ENCODE data around the gene PPP2R2B.

The PPP2R2B gene

DNA sequence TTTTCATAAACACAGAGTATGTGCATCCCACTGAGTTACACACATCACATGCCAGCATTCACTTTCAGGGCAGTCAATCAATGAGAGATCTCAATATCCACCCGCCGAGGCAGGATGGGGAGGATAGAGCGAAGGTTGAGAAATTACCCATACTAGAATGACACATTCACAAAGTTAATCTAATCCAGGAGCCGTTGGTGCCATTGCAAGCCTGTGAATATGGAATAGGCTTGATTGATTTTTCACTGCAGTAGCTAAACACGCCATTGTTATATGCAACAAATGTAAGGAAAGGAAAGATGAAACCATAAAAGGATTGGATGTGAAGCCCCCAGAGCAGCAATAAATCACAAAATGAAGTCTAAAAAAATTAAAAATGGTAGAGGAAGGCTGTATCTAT is 194.7 kb downstream of the PPP2R2B start:
- TF ChIP-seq ZNF274 (IDR thresholded peaks at IDR 0.05; ENCODE audit: low read depth, low read length) = no peak
- H3K4me3 ChIP-seq (ENCODE audit: low read length) = no peak overlapping the region

DNA sequence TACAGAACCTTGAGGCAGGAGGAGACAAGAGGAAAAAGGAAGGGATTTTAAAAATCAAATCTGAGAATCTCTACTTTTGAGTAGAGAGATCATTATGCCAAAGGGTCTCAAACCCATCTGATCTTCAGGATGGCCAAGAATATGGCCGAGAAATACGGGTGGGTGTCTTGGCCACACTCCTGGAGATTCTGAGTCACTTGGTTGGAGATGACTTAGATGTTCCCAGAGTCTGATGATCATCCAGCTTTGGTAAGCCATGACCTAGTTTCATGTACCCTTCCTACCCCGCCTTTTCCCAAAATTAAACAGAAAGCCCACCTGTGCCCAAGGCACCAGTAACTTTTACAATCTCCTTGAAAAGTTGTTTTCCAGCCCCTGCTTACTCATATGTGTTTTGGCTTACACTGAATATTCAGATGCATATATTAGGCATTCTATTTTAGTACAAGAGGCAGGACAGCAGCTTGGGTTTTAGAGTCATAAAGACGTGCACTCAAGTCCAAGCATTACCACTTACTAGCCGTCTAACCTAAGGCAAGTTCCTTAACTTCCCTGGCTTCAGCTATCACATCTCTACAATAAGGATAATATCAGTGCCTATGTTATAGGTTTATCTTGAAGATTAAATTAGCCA is 195.5 kb downstream of the PPP2R2B start:
- no peak for TF ChIP-seq ZNF274 (IDR thresholded peaks at IDR 0.05; ENCODE audit: low read depth, low read length)

DNA sequence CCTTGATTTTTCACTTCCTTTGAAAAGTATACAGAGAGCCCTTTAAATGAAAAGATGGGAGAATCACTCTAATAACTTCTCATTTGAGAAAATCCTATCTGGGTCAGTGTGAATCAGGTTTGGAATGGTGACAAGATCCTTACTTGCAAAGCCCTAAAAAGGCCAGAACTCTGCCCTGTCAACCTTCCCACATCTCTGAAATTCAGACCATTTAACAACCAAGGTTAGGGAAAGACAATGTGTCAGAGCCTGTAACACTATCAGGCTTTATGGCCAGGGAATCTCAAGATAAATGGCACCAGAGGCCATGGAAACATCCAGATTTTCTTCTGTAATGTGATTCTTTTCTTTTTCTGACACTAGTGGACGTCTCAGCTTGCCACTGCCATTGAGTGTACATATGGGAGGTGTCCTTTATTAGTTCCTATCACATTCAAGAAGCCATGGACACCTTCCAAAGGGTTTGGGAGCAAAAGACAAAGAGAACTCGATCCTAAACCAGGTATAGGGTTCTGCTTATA is 196.9 kb downstream of the PPP2R2B start:
- H3K4me3 ChIP-seq (ENCODE audit: low read length) = no peak overlapping the region
- no peak for TF ChIP-seq ZNF274 (IDR thresholded peaks at IDR 0.05; ENCODE audit: low read depth, low read length)

More for the DNA sequence above, 195.5 kb downstream of the PPP2R2B start:
- H3K4me3 ChIP-seq (ENCODE audit: low read length) = no peak overlapping the region

DNA sequence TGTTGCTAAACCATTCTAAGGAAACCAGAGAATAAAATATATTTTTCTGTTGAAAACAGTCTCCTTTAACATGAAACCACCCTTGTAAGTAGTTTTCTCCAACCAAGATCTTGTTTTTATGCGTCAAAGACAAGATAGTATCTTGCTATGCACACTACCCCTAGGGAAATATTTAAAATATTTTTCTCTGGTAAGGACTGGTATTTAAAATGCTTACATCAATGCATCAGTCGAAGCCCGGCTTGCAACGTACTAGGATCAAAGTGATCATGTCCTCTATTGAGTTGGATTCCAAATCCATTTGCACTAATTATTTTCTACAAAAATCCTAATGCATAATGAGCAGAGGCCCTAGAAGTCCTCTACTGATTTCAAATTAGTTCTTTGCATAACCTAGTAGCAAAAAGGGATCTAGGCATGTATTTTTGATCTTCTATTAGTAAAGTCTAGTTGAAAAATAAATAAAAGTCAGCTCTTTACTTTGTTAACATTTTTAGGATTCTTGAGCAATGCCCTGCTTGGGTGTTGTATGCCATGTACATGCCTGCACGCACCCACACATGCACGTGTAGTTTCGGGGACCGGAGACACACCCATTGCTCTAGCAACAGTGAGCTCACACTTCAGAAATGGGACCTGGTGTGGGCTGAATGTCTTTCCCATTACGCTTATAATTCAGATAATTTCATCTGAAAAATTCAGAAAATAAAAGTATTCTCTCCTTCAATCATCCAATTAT is 197.5 kb downstream of the PPP2R2B start:
- H3K4me3 ChIP-seq (ENCODE audit: low read length) = no peak overlapping the region
- TF ChIP-seq ZNF274 (IDR thresholded peaks at IDR 0.05; ENCODE audit: low read depth, low read length) = no peak

DNA sequence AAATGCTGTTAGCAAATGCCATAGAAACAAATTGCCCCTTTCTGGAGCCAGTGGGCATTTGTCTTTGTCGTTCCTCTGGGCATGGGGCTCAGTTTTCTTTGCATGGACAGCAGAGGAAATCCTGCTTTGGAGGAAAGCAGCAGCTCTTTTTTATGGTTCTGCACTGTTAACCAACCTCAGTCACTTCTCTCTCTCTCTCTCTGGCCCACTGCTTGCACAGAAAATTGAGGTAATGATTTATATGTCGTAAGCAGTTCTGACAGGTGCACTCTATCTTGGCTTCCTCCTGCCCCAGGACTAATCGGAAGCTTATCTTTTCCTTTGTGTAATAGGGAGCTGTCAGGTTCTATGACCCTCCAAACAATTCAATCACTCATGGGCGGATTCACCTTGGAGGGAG is 202.9 kb downstream of the PPP2R2B start:
- H3K4me3 ChIP-seq (ENCODE audit: low read length) = no peak overlapping the region
- no peak for TF ChIP-seq ZNF274 (IDR thresholded peaks at IDR 0.05; ENCODE audit: low read depth, low read length)

DNA sequence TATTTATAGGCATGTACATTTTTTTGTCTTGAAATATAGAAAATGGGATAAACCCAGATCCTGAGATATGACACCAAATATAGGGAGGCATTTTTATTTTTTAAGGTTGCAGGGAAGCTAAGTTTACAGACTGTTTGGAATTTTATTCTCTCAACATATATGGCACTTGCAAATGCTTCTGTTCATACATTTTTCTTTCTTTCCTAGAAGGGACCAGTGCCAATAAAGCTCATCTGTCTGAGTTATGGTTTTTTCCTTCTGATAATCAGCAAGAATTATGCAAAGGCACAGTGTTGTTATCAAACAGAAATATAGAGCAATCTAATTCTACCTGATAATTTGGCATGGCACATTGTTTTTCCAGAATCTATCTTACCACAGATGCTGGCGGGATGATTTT is 205.7 kb downstream of the PPP2R2B start:
- H3K4me3 ChIP-seq (ENCODE audit: low read length) = no peak overlapping the region
- TF ChIP-seq ZNF274 (IDR thresholded peaks at IDR 0.05; ENCODE audit: low read depth, low read length) = no peak

DNA sequence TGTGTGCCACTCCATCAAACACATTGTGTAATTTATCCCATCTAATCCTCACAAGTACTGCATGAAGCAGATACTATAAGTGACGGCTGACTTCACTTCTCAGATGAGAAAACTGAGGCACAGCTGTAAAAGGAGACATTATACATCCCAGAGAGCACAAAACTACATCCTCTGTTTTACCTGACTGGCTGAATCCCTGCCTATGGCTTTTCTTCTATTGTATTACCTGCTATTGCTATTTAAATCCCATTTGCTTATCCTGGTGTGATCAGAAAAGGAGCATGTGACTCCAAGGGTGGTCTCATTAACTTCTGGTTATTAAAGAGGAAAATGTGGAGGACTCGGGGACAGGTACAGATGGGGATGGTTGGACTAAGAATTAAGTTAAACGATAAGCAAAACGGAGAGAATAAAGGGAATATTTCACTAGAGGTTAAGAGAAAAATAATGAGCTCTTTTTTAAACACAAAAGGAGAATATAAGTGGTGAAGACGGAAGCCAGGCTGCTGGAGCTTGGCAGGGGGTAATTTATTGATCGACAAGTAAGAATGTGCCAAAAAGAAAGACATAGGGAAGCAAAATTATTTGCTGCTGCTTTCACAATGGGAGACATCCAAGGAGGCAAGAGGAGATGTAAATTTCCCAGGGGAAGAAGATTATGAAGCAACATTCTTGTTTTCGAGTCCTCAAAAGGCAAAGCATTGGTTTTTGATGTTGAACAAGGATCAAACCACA is 206.8 kb downstream of the PPP2R2B start:
- TF ChIP-seq ZNF274 (IDR thresholded peaks at IDR 0.05; ENCODE audit: low read depth, low read length) = no peak
- H3K4me3 ChIP-seq (ENCODE audit: low read length) = no peak overlapping the region

DNA sequence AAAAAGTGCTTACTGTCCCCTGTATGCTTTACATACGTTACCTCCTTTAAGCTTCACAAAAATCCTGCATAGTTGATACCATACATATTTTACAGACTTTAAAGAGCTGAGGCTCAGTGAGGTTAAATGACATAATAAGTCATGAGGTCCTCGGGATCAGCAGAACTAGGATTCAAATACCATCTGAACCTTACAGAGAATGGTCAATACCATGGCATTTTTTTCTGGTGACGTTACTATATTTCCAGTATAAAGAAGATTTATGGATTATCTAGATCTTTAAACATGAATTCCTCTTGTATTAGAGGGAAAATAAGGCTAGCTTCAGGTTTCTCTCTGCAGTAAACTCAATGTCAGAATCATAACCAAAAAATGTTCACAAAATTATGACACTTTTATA is 208.9 kb downstream of the PPP2R2B start:
- TF ChIP-seq ZNF274 (IDR thresholded peaks at IDR 0.05; ENCODE audit: low read depth, low read length) = no peak

DNA sequence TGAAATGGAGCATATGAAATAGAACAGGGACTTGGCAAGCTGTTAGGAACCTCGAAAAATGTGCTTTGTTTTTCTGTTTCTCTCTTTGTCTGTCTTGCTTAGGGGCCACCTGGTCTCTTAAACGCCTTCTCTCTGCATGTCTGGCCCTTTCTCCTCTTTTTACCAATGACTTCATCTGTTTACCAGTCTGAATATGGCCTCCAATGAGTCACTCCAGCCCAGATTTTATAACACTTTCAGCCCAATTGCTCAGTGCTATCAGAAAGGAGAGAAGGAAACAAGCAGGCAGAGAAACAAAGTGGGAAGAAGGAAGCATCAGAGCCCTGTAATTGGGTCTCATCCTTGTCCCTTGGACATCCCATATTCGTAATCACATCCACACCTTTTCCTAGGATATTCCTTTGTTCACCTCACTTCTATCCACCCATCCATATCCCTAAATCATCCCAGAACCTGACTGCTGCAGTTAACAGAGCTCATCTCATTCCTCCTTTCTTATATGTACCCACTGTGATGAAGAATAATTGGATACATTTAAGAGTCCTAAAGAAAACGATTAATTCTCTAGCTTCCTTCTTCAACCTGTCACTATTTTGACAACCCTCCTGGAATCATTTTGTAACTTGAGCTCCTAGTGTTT is 210.8 kb downstream of the PPP2R2B start:
- TF ChIP-seq ZNF274 (IDR thresholded peaks at IDR 0.05; ENCODE audit: low read depth, low read length) = no peak

More for the DNA sequence above, 208.9 kb downstream of the PPP2R2B start:
- H3K4me3 ChIP-seq (ENCODE audit: low read length) = no peak overlapping the region

DNA sequence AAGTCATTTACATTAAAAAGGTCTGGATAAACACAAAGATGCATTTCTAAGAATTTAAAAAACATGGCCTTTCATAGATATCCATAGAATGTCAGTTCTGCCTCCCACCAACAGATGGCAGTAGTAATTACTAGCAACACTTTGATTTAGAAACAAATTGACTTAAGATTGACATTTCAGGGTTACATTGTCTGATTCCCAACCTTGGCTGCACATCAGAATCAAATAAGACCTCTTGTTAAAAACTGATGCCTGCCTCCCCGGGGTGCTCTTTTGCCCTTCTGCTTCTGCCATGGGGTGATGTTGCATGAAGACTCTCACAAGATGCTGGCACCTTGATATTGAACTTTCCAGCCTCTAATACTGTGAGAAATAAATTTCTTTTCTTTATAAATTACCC is 216.3 kb downstream of the PPP2R2B start:
- TF ChIP-seq ZNF274 (IDR thresholded peaks at IDR 0.05; ENCODE audit: low read depth, low read length) = no peak
- H3K4me3 ChIP-seq (ENCODE audit: low read length) = no peak overlapping the region

More for the DNA sequence above, 210.8 kb downstream of the PPP2R2B start:
- H3K4me3 ChIP-seq (ENCODE audit: low read length) = no peak overlapping the region

DNA sequence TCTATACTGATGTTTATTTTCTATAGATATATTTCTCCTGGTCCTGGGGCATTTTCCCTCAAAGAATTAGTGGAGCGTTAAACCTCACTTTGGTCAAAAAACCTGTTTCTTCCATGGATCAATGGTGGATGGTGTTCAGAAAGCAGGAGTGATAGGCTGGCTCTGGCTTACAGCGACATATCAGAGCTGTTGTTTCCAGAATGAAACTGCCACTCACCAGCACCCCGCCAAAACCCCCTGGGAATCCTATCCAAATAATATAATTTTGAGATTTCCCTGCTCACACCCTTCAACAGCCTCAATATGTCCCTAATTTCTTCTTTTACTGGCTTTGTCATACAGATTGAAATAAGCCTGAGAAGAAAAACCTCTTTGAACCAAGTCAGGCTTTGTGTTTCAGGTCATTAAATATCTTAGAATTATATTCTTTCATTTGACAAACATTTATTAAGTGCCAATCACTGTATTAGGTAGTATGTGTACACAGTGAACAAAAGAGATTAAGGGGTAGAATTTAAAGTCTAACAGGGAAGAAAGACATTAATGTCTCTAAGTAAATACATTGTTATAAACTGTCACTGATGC is 218.1 kb downstream of the PPP2R2B start:
- TF ChIP-seq ZNF274 (IDR thresholded peaks at IDR 0.05; ENCODE audit: low read depth, low read length) = no peak
- H3K4me3 ChIP-seq (ENCODE audit: low read length) = no peak overlapping the region

DNA sequence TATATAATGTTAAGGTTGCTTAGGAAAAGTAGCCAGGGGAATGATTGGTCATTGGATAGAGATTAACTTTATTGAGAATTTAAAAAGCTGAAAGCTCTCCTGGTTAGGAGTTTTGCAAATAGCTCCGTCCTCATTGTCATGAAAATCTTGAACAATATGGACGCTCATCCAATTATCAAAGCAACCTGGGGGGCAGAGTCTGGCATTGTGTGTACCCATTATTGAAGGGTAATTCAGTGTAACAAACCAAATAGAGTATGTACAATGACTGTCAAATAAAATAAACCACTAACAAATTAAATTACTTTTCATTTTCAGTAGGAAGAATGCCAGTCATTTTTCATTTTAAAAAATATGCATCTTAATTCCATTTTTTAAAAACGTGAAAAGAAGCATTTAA is 218.6 kb downstream of the PPP2R2B start:
- no peak for TF ChIP-seq ZNF274 (IDR thresholded peaks at IDR 0.05; ENCODE audit: low read depth, low read length)
- H3K4me3 ChIP-seq (ENCODE audit: low read length) = no peak overlapping the region

DNA sequence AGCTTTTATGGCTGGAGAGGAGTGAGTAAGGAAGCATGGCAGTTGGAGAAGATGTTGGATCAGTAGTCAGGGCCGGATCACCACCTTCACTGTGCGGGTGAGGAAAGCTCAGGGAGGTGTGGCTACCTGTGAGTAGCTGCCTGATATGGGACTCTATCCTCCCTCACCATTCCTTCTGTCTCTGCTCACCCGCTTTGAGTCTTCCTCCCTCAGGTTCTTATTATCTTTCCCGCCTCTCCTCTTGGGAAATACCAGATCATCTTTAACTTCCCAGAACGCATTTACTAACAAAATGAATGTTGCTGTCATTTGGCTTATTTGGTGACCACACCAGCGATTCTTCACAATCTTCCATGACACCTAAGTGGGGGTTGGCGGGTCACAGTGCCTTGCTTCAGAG is 221.9 kb downstream of the PPP2R2B start:
- no peak for TF ChIP-seq ZNF274 (IDR thresholded peaks at IDR 0.05; ENCODE audit: low read depth, low read length)
- no peak overlapping the region for H3K4me3 ChIP-seq (ENCODE audit: low read length)

DNA sequence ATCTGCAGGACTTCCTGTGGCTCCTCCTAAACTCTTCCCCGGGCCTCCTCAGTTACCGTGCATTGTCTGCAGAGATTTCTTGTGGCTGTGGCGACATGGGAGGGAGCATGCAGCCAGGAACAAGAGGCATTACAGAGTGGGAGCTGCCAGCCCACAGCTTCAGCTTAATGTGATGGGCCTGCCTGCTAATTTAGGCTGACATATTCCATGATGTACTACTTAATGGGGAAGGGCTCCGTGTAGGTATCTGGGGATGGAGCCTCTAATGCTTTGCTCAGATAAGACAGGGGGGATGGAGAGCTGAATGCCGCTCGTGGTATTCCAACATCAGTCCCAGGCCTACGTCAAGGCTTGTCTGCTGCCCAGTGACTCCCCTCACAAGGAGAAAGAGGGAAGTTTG is 225.0 kb downstream of the PPP2R2B start:
- no peak for TF ChIP-seq ZNF274 (IDR thresholded peaks at IDR 0.05; ENCODE audit: low read depth, low read length)

More for the DNA sequence above, 225.0 kb downstream of the PPP2R2B start:
- no peak overlapping the region for H3K4me3 ChIP-seq (ENCODE audit: low read length)

All from GM08714 (cell line).